NCI-H146 treated with DMSO at 0.1 percent for 48 hours (cell line): Measurements from ENCODE around the gene MS4A3.
"Not testable (repeated sequence)": the region's sequence is repeated elsewhere in the genome, so short reads cannot be mapped to it uniquely, and the experiment has no call there.

Experiments used
- DNase-seq: peaks from one replicate; lab custom pipeline; 2025; ENCODE audit not compliant: unreplicated experiment; lab: John Stamatoyannopoulos, UW

Gene MS4A3

DNA sequence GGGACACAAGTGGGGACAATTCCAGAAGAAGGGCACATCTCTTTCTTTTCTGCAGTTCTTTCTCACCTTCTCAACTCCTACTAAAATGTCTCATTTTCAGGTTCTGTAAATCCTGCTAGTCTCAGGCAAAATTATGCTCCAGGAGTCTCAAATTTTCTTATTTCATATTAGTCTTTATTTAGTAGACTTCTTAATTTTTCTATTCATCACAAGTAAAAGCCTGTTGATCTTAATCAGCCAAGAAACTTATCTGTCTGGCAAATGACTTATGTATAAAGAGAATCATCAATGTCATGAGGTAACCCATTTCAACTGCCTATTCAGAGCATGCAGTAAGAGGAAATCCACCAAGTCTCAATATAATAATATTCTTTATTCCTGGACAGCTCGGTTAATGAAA is 31.9 kb downstream of the MS4A3 start, which contains the start of gene MS4A2:
MS4A2 (plus strand) TSS at position 301 of the 400 bp plus-strand sequence. CDS start 102 bp downstream, outside the sequence.
- no peak for DNase-seq

DNA sequence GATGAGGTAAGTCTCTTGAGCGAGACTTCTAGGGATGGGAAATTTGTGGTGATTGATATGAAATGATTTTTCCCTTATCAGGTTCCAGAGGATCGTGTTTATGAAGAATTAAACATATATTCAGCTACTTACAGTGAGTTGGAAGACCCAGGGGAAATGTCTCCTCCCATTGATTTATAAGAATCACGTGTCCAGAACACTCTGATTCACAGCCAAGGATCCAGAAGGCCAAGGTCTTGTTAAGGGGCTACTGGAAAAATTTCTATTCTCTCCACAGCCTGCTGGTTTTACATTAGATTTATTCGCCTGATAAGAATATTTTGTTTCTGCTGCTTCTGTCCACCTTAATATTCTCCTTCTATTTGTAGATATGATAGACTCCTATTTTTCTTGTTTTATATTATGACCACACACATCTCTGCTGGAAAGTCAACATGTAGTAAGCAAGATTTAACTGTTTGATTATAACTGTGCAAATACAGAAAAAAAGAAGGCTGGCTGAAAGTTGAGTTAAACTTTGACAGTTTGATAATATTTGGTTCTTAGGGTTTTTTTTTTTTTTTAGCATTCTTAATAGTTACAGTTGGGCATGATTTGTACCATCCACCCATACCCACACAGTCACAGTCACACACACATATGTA is 39.1 kb downstream of the MS4A3 start:
- no peak for DNase-seq

DNA sequence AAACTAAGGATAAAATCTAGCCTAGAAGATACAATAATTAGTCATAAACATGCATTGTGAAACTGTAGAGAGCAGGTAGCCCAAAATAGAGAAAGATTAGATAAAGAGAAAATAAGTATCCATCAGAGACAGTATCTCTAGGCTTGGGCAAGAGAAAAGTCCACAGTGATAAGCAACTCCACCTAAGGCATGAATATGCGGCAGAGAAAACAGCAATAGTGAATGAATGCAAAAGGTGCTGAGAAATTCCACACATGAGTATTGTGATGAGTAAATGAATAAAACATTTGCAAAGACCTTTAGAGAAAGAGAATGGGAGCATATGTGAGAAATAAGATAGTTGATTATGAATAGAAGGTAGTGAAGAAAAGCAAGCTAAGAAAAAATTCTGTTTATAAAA is 40.7 kb downstream of the MS4A3 start:
- no peak for DNase-seq

DNA sequence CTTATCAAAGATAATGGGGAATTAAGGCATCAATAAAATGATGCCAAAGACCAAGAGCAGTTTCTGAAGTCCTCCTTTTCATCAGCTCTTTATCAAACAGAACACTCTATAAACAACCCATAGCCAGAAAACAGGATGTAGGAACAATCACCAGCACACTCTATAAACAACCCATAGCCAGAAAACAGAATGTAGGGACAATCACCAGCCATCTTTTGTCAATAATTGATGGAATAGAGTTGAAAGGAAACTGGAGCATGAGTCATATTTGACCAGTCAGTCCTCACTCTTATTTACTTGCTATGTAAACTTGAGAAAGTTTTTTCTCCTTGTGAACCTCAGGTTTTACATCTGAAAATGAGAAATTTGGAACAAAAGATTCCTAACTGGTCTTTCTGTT is 42.0 kb downstream of the MS4A3 start:
- no peak for DNase-seq

DNA sequence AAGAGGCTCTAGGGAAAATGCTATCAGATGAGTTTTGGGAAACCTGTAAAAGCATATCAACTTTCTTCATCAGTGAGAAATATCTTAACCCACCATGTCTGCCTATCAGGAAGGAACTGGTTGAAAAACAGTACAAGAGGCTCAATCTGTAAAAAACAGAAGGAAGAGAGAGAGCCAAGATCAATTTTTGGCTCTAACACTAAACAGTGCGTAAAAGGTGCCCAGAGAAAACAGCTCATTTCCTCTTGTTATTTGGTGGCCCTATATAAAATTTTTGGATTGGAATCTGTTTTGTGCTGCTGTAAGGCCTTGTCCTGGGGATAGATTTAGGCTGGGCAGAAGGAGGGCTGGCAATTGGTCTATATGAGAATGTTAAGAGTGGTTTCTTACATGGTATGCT is 44.1 kb downstream of the MS4A3 start:
- no peak for DNase-seq

DNA sequence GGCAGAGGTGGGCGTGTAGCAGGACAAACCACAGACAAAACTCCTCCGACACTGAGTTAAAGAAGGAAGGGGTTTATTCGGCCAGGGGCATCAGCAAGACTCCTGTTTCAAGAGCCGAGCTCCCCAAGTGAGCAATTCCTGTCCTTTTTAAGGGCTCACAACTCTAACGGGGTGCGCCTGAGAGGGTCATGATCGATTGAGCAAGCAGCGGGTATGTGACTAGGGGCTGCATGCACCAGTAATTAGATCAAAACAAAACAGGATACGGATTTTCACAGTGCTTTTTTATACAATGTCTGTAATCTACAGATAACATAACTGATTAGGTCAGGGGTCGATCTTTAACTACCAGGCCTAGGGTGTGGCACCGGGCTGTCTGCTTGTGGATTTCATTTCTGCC is 44.9 kb downstream of the MS4A3 start:
- DNase-seq = not testable (repeated sequence)

DNA sequence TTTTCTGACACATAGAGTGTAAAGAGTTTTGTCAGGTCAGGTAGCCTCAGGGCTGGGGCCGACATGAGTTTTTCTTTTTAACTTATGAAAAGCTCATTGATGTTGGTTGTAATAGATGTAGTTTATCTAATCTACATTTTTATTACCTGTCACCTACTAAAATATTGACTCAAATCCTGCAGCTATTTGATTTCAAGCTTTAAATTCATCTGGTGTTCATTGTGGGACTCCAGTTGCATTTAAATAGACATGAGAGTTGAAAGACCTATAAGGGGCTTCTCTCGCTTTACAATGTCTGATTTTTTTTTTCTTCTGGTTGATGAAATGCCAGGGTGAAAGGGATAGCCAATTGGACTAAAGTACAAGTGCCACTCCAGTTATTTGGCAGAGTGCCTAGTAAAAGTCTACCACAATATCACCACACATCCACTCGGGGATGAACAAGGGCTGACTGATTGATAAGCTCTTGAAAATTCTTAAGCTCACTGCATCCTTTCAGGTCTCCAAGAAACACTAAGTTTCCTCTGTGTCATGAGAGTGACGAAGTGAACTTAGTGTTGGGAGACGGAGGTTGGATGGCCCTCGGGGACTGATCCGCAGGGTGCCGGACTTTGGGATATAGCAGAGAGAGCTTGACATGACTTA is 48.1 kb downstream of the MS4A3 start:
- not testable (repeated sequence) for DNase-seq

DNA sequence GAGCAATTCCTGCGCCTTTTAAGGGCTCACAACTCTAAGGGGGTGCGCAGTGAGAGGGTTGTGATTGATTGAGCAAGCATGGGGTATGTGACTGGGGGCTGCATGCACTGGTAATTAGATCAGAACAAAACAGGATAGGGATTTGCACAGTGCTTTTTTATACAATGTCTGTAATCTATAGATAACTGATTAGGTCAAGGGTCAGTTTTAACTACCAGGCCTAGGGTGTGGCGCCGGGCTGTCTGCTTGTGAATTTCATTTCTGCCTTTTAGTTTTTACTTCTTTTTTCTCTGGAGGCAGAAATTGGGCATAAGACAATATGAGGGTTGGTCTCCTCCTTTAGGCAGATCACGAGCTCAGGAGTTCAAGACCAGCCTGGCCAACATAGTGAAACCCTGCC is 52.2 kb downstream of the MS4A3 start:
- DNase-seq = not testable (repeated sequence)

DNA sequence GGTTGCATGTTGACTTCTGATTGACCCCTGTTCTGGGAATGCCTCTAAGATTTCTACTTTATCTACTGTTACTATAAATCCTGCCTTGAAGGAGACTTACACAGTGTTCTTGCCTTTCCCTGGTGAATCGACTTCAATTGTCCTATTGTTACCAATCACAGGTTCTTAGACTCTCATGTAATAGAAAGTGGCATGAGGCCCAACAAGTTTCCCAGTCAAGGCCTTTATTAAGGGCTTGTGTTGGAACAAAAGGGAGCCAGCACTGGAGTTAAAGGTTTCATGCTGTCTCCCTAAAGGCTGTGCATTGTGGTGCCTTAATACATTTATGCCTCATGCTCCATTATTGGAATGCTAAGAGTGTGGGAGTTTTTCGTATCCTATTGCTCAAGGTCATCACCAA is 55.3 kb downstream of the MS4A3 start:
- no peak for DNase-seq

DNA sequence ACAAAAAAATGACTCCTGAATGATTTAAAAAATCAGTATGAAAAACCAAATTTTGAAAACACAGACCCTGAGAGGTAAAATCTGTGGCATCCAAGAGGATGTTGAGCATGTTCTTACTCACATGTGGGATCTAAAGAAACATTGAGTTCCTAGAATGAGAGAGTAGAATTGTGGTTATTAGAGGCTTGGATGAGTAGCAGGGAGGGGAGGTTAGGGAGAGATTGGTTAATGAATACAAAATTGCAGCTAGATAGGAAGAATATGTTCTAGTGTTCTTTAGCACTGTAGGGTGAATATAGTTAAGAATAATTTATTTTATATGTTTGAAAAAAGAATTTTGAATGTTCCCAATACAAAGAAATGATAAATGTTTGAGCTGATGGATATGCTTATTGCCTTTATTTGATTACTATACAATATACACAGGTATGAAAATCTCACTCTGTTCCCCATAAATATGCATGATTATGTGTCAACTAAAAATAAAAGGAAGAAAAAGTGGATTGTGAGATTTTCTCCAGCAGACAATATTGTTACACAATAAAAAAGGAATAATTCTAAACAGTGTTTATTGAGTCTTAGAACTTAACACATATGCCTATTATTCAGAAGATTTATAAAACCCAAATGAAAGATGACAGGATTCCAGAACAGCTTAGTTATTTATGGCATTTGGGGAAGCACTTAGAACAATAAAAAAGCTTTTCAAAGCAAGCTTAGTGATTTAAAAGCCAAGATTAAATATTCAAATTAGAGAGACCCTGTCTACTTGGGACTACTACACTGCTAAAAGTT is 60.7 kb downstream of the MS4A3 start:
- no peak for DNase-seq

DNA sequence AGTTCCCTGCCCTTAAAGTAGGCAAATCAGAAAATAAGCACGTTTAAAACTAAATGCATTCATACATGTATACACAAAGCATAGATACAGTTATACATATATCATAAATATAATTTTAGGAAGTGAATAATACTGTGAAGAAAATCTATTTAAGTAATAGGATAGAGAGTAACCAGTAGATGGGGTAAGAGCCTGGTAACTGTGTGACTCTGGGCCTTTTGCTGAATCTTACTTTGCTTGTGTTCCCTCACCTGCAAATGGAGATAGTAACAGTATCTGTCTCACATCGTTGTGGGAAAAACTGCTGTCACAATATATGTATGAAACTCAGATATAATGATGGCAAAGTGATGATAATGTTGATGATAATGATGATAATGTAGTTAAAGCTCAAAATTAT is 61.9 kb downstream of the MS4A3 start:
- no peak for DNase-seq

DNA sequence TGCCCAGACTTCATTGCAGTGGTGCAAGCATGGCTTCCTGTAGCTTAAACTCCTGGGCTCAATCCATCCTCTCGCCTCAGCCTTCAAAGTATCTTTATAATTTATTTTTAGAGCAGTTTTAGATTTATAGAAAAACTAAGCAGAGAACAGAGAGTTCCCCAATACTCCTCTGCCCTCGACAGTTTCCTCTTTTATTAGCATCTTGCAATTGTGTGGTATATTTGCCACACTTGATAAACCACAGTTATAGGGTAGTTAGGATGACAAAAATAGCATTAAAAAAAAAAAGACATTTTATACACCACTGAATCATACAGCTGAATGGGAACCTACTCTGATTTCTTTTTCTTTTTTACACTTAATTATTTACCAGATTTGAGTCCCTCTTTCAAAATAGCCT is 63.2 kb downstream of the MS4A3 start:
- no peak for DNase-seq
